Measurements from ENCODE around the gene TKT.

The TKT gene

GRCh38 chr3:53225651-53226050 is 30.2 kb downstream of the TKT start:
- DNase-seq (ENCODE audit: low read depth in 4 of 4, low spot score in 1 of 4) = no peak

DNA sequence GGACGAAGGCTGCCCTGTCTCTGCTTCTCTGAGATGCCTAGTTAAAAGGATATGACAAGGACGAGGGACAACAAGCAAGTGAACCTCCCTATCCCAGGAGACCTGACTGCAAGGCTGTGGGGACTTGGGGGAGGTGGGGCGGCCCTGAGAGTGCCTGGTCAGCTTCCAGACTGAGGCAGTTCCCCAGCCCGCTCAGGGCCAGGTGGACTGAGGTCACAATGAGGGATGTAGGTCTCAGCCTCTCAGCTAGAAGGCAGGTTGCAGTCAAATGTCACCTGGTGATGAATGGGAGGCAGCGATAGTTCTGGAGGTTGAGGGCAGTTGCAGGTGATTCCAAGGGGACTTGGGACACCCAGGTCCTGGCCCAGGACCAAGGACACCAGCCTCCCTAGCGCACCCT is 30.6 kb downstream of the TKT start:
- no peak for DNase-seq (ENCODE audit: low read depth in 4 of 4, low spot score in 1 of 4)

GRCh38 chr3:53224536-53224935 is 31.3 kb downstream of the TKT start:
- DNase-seq (ENCODE audit: low read depth in 4 of 4, low spot score in 1 of 4) = no peak

DNA sequence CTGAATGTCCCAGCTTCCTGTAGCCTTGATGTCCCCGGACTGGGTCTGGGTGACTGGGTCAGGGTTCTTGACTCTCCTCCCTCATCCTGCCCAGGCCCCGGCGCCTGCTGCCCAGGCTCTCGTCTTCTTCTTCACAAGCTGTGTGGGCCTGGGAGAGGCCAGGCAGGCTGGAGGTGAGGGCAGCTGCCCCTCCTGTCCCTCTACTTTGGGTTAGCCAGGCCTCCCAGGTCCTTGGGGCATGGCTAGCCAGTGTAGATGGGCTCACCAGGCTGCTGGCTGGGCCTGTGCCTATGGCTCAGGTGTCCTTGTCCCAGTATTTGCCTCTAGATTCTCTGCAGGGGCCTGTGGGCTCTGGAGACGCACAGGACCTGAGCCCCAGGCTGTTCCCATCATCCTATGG is 31.8 kb downstream of the TKT start:
- DNase-seq (ENCODE audit: low read depth in 4 of 4, low spot score in 1 of 4) = no peak

GRCh38 chr3:53223541-53223966 is 32.3 kb downstream of the TKT start:
- DNase-seq (ENCODE audit: low read depth in 4 of 4, low spot score in 1 of 4) = no peak

DNA sequence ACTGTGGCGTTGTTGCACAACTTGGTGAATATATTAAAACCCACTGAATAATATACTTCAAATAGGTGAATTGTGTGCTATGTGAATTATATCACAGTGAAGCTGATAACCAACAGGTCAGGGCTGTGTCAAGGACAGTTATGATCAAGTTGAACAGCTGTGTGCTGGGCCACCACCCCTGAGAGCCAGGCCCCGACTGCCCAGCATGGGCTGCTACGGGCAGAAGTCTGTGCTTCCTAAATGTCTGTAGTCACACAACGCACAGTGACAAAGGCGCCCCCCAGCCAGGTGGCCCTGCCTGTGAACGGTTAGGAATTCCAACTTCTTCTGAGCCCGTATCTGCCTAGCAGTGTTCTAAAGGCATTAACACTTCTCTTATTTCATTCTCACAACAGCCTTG is 32.8 kb downstream of the TKT start:
- no peak for DNase-seq (ENCODE audit: low read depth in 4 of 4, low spot score in 1 of 4)

DNA sequence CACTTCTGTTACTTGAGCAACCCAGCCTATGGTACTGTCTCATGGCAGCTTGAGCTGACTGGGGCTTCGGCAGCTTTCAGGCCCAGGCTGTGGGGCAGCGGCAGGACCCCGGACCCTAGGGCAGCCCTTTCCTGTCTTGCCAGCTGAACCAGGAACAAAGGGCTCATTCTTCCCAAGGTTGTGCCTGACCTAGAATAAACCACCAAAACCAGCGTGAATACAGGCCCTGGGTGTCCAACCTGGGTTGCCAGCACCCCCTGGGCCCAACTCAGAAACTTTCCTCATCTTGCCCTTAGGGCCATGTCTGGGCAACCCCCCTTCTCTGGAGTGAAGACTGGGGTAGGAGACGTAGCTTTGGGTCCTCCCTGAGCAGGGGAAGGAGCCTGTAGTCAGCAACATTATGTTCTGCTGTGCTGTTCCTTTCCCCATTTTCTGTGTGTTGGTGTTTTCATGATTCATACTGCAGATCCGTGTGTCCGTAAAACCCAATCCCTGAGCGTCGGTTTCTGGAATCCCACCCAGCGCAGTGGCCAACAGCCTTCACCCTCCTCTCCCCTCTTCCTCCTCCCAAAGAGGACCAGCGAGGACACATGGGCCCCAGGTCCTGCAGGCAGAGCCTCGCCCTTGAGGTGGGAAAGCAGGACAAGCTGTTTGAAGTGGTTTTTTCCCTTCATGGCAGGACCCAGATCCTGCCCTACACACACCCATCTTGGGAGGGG is 33.5 kb downstream of the TKT start:
- DNase-seq (ENCODE audit: low read depth in 4 of 4, low spot score in 1 of 4) = no peak

DNA sequence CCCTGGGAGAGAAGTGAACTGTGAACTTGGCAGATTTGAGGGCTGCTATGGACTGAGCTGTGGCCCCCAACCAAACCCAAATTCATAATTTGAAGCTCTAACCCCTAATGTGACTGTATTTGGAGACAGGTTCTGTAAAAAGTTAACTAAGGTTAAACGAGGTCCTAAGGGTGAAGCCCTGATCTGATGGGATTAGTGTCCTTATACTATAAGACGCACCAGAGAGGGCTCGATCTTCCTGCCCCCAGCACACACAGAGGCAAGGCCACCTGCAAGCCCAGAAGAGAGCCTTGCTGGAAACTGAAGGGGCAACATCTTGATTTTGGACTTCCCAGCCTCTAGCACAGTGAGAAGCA is 34.0 kb downstream of the TKT start:
- DNase-seq (ENCODE audit: low read depth in 4 of 4, low spot score in 1 of 4) = no peak

GRCh38 chr3:53221345-53221744 is 34.5 kb downstream of the TKT start:
- DNase-seq (ENCODE audit: low read depth in 4 of 4, low spot score in 1 of 4) = no peak

- peak; percentile 56 to 71 (median 62) for DNase-seq (ENCODE audit: low read depth in 4 of 4, low spot score in 1 of 4)
Observed at GRCh38 chr3:53219895-53220483, 35.8 kb downstream of the TKT start.

DNA sequence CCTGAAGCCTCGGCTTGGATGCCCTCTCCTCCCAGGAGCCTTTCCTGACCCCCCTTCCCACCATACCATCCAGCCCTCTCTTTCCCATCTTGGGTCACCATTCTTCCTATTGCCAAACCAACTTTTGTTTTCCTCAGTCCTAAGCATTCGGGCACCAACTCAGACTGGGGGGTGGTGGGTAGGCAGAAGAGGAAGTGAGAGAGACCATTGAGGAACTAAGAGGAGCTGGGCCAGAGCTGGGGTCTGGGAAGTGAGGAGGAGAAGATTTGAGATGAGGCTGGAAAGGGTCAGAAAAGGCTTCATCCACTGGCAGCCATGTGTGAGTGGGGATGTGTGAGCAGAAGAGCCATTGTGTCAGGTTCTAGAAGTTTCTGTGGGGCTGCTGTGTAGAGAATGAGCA is 37.7 kb downstream of the TKT start:
- no peak for DNase-seq (ENCODE audit: low read depth in 4 of 4, low spot score in 1 of 4)

DNA sequence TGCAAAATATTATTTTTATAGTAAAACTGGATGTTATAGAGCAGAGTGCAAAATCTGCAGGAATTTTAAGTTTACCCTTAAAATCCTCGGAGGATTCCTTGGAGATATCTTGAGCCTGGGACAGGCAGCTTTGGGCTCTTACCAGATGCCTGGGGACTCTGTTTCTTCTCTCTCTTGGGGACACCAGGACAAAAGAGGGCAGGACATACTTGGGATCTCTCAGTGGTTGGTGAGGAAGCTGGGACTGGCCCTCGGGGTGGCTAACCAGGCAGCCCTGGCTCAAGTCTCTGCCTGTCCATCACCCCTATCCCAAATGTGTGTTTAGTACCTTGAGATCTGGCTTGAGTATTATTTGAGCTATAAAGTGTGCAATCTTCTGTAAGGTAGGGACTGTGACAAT is 38.6 kb downstream of the TKT start:
- DNase-seq (ENCODE audit: low read depth in 4 of 4, low spot score in 1 of 4) = no peak

DNA sequence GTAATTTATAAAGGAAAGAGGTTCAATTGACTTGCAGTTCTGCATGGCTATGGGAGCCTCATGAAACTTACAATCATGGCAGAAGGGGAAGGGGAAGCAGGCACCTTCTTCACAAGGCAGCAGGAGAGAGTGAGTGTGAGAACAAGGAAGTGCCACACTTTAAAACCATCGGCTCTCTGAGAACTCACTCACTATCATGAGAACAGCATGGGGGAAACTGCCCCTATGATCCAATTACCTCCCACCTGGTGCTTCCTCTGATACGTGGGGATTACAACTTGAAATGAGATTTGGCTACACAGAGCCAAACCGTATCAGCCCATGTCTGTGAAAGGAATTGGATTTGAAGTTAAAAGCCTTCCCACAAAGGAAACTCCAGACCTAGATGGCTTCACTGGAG is 39.1 kb downstream of the TKT start:
- no peak for DNase-seq (ENCODE audit: low read depth in 4 of 4, low spot score in 1 of 4)

GRCh38 chr3:53215816-53216215 is 40.0 kb downstream of the TKT start:
- no peak for DNase-seq (ENCODE audit: low read depth in 4 of 4, low spot score in 1 of 4)

GRCh38 chr3:53213276-53213675 is 42.5 kb downstream of the TKT start:
- DNase-seq (ENCODE audit: low read depth in 4 of 4, low spot score in 1 of 4) = no peak

- no peak for DNase-seq (ENCODE audit: low read depth in 4 of 4, low spot score in 1 of 4)
Observed at GRCh38 chr3:53211706-53212702, 43.8 kb downstream of the TKT start.

- DNase-seq (ENCODE audit: low read depth in 4 of 4, low spot score in 1 of 4) = no peak
Observed at GRCh38 chr3:53202331-53203015, 53.3 kb downstream of the TKT start.

DNA sequence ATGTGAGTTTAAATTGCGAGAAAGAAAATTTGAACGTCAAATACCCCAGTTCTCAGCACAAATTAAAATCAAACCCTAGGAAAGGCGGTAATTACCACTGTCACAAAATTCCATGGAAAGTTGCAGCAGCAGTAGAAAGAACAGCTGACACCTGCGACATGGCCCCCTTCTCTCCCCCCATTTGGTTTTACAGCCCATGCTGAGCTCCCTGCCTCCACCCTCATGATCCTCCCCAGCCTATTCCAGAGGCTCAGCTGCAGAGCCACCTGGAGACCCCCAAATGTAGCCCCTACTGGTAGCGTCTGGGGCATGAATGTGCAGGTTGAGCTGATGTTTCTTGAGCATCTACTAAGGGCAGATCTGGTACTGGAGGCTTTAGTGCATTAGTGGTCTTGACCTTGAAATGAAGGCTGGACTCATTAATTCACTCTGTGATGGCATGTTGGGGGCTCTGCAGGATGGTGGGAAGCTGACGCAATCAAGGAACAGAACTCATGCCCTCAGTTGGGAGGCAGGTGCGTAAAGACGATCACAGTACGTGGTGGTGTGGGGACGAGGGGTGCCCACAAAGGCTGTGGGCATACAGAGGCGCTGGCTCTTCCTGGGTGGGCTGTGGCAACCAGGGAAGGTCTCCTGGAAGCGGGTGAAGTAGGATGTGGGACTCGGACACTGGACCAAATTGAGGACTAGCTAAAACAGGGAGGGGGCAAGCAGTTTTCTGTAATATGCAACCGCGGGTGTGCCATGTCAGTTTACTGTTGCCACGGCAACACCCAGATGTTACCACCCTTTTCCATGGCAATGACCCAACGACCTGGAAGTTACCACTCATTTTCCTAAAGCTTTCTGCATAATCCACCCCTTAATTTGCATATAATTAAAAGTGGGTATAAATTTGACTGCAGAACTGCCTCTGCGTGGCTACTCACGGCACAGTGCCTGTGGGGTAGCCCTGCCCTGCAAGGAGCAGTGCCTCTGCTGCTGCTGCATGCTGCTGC is 55.0 kb downstream of the TKT start:
- DNase-seq (ENCODE audit: low read depth in 4 of 4, low spot score in 1 of 4) = no peak

DNA sequence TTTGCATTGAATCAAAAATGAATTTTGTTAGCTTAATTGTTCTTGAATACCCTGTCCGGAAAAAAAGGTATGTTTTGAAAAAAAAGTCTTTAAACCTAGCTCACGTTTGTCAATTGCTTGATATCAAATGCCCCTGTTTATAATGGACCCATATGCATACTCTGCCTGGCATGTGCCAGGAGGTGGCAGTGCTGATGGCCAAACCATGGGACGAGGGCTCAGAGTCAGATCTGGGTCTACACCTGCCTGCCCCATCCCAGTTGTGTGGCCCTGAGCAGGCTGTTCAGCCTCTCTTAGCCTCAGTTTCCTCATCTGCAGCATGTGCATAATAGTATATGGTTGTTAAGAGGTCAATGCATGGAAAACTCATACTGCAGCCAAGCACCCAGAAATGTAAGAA is 56.0 kb downstream of the TKT start:
- no peak for DNase-seq (ENCODE audit: low read depth in 4 of 4, low spot score in 1 of 4)

DNA sequence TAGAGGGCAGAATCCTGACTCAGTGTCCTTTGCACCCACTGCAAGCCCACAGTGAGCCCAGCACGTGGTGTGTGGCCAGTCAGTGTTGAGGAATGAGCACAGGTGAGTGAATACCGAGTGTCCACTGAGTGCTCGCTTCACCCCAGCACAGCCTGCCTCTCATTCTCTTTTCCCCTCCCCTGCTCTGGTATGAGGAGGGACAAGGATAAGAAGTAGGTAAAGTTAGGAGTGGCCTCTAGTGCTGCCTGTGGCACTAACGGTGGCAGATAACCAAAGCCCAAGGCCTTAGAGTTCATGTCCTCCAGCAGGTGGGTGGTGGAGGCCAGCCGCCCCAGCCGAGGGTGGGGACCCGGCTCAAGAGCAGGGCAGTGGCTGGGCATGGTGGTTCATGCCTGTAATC is 56.8 kb downstream of the TKT start:
- no peak for DNase-seq (ENCODE audit: low read depth in 4 of 4, low spot score in 1 of 4)

All from stimulated activated CD4-positive, alpha-beta T cell treated with anti-CD3 and anti-CD28 coated beads, Interleukin-1b, Interleukin-23, amount 100 ng/mL, for 24 hours (primary cell).